Measurements from ENCODE around the gene PHACTR2.

- no peak for TF ChIP-seq CTCF (IDR thresholded peaks at IDR 0.05)
- no peak for TF ChIP-seq POLR2A (IDR thresholded peaks at IDR 0.05)
These were observed 194.4 kb downstream of the PHACTR2 start for GRCh38 chr6:143872201-143872600.

Data from heart left ventricle (tissue), 13 donors.